K562 (cell line): ENCODE data around the gene CWF19L1. TPM values are rescaled to one million over a fixed set of nuclear protein-coding genes. Genes with fewer than 3 reads are reported as not detected.

Experiments
- ARID4B ChIP-seq: sonication (generic); formaldehyde crosslinking; IDR thresholded peaks from 2 replicates; pipeline ENCODE4 v1.8.0; 2022; ENCODE audit warnings: mild to moderate bottlenecking, missing genetic modification reagents
- CTCF ChIP-seq, 3 experiments: IDR thresholded peaks in 2 of 3; conservative IDR thresholded peaks in 1 of 3; 2 replicates each; pipeline ENCODE4 v1.5.1; 2011 to 2012; ENCODE audit warnings: low read length in 3 of 3, mild to moderate bottlenecking in 3 of 3, control low read depth in 2 of 3, improper control_type of control experiment in 1 of 3, inconsistent platforms in 1 of 3, low read depth in 1 of 3, mixed read lengths in 1 of 3, moderate library complexity in 1 of 3; ENCODE audit not compliant: insufficient read depth in 2 of 3
- IFI16 ChIP-seq: fragments of 250-450 bp; sonication (Bioruptor Pico); IDR thresholded peaks from 2 replicates; pipeline ENCODE4 v2.1.2; 2022; ENCODE audit warnings: mild to moderate bottlenecking, inconsistent platforms
- KHSRP ChIP-seq: fragments of 450-650 bp; IDR thresholded peaks from 2 replicates; pipeline ENCODE4 v1.6.1; 2017
- KLF6 ChIP-seq: fragments of 250-450 bp; sonication (Bioruptor Pico); IDR thresholded peaks from 2 replicates; pipeline ENCODE4 v1.4.0; 2020; ENCODE audit warnings: mild to moderate bottlenecking, moderate library complexity, borderline replicate concordance
- MLLT1 ChIP-seq, 2 experiments: fragments of 450-650 bp; IDR thresholded peaks; 2 replicates each; pipeline ENCODE4 v1.6.1; 2016
- RFX1 ChIP-seq: fragments of 450-650 bp; IDR thresholded peaks from 2 replicates; pipeline ENCODE4 v1.6.1; 2016; ENCODE audit warnings: mild to moderate bottlenecking, moderate library complexity
- TAF9B ChIP-seq: fragments of 450-650 bp; IDR thresholded peaks from 2 replicates; pipeline ENCODE4 v1.6.1; 2018; ENCODE audit warnings: mild to moderate bottlenecking; ENCODE audit not compliant: partially characterized antibody
- TBP ChIP-seq: optimal IDR thresholded peaks from 2 replicates; pipeline ENCODE3; 2011; ENCODE audit warnings: low read depth, low read length, improper control_type of control experiment
- UBTF ChIP-seq, 2 experiments: IDR thresholded peaks; 2 replicates each; pipeline ENCODE4 v1.6.1; 2012; ENCODE audit warnings: improper control_type of control experiment in 2 of 2, low read depth in 2 of 2, low read length in 2 of 2, borderline replicate concordance in 1 of 2
- ZNF280A ChIP-seq: fragments of 450-650 bp; IDR thresholded peaks from 2 replicates; pipeline ENCODE4 v1.6.1; 2018; ENCODE audit warnings: mild to moderate bottlenecking, low read depth; ENCODE audit not compliant: partially characterized antibody
- ZNF639 ChIP-seq, 2 experiments: fragments of 200-800 bp in 1 of 2; sonication (Bioruptor generic) in 1 of 2; sonication (generic) in 1 of 2; formaldehyde crosslinking in 1 of 2; IDR thresholded peaks in 1 of 2; conservative IDR thresholded peaks in 1 of 2; 2 replicates each; pipeline versions ENCODE4 v1.5.0 to v1.6.1; 2016 to 2020; ENCODE audit warnings: missing compliant biosample characterization in 1 of 2, missing genetic modification characterization in 1 of 2, missing genetic modification reagents in 1 of 2
- polyA plus RNA-seq, 8 experiments: library from polyadenylated mRNA; depleted of rRNA in 4 of 8; stranded (reverse) in 5 of 8; unstranded in 3 of 8; fragments of >200 nt; fragmentation: Nextera tagmentation in 2 of 8; fragmentation: Illumina TruSeq in 1 of 8; extraction: Ambion mirVana in 2 of 8; extraction: Trizol in 1 of 8; gene quantifications; 2 replicates each; pipeline versions ENCODE4 v1.2.1 to v1.2.3, GENCODE V29; 2011 to 2014; ENCODE audit warnings: inconsistent platforms in 1 of 8, missing spikeins in 1 of 8
- total RNA-seq, 7 experiments: library from RNA; depleted of rRNA in 6 of 7; stranded (reverse); fragments of >200 nt in 6 of 7; fragmentation: Illumina TruSeq in 2 of 7; extraction: Trizol in 2 of 7; gene quantifications; 2 replicates each; pipeline versions ENCODE4 v1.2.1 to v1.2.3, GENCODE V29; 2011 to 2021; ENCODE audit warnings: low replicate concordance in 1 of 7

The CWF19L1 gene
- total and polyA plus RNA-seq, 9 of the 15 experiments (the other 6 are each of a cell fraction or from before 2014, with no cell fraction given), result 19.5 to 49.9 (median 30.9) TPM

GRCh38 chr10:100288196-100288595 is 20.8 kb upstream of the CWF19L1 start (continued):
- no peak for TF ChIP-seq UBTF (IDR thresholded peaks at IDR 0.05; ENCODE audit: borderline replicate concordance in 1 of 2, low read depth in 2 of 2, low read length in 2 of 2)
- no peak for TF ChIP-seq ZNF639 (CRISPR knock-in tag; conservative IDR thresholded peaks at IDR 0.05 in 1 of 2, IDR thresholded peaks at IDR 0.05 in 1 of 2)
- TF ChIP-seq ZNF280A, result no peak
- no peak for TF ChIP-seq TBP
- TF ChIP-seq TAF9B, result no peak
- no peak for TF ChIP-seq ARID4B (CRISPR knock-in tag)
- TF ChIP-seq MLLT1 (IDR thresholded peaks at IDR 0.05), result no peak
- no peak for TF ChIP-seq RFX1
- no peak for TF ChIP-seq CTCF (IDR thresholded peaks at IDR 0.05 in 2 of 3, conservative IDR thresholded peaks at IDR 0.05 in 1 of 3; ENCODE audit: insufficient read depth in 2 of 3, low read depth in 1 of 3, low read length in 3 of 3)
- no peak for TF ChIP-seq KLF6
- no peak for TF ChIP-seq KHSRP
- no peak for TF ChIP-seq IFI16 (CRISPR knock-in tag)
